Mesothelial cell of epicardium (in vitro differentiated cells): ENCODE data around the gene RFC1. TPM values are rescaled to one million over a fixed set of nuclear protein-coding genes. Genes with fewer than 3 reads are reported as not detected.
A peak's percentile ranks its signal among the peaks of the same experiment; 100 is the strongest.

Experiments used
- DNase-seq, 2 experiments: peaks; one replicate each; pipeline ENCODE4 v3.0.0; 2021; ENCODE audit warnings: low spot score in 2 of 2; ENCODE audit not compliant: unreplicated experiment in 2 of 2
- H3K27ac Mint-ChIP-seq: 2 replicates; pipeline ENCODE4 v1.8.0; 2021; ENCODE audit warnings: mixed read lengths
- H3K27me3 Mint-ChIP-seq: 2 replicates; pipeline ENCODE4 v1.8.0; 2021; ENCODE audit warnings: low read depth, mixed read lengths
- H3K36me3 Mint-ChIP-seq: 2 replicates; pipeline ENCODE4 v1.8.0; 2021; ENCODE audit warnings: mixed read lengths
- H3K4me1 Mint-ChIP-seq: 2 replicates; pipeline ENCODE4 v1.8.0; 2021; ENCODE audit warnings: mixed read lengths
- H3K4me3 Mint-ChIP-seq: 2 replicates; pipeline ENCODE4 v1.8.0; 2021; ENCODE audit warnings: mild to moderate bottlenecking, moderate library complexity, mixed read lengths
- H3K9me3 Mint-ChIP-seq: 2 replicates; pipeline ENCODE4 v1.8.0; 2021; ENCODE audit warnings: mixed read lengths
- CTCF ChIP-seq: fragments of 200-600 bp; sonication (generic); IDR thresholded peaks from one replicate; pipeline ENCODE4 v1.5.0; 2021; ENCODE audit warnings: antibody characterized with exemption; ENCODE audit not compliant: unreplicated experiment
- total RNA-seq: library from RNA; stranded (reverse); gene quantifications from 3 replicates; pipeline ENCODE4 v1.2.1, GENCODE V29; 2021

RFC1 gene
- total RNA-seq, 1 donor from 2014 or later, result 53.7 TPM

- Mint-ChIP-seq H3K27ac (no peak overlapping the region), H3K36me3 (peaks cover 36% of the 10 kb centered on the region), H3K4me3 (no peak overlapping the region), H3K27me3 (no peaks in the 10 kb centered on the region), H3K9me3 (peaks cover 8% of the 10 kb centered on the region), H3K4me1 (peaks cover 10% of the 10 kb centered on the region)
- DNase-seq, result no peak
- no peak for TF ChIP-seq CTCF
Measured at GRCh38 chr4:39348371-39349315, 17.5 kb downstream of the RFC1 start.

GRCh38 chr4:39346856-39347519 lies 19.2 kb downstream of the RFC1 start:
- H3K27ac Mint-ChIP-seq, result no peak overlapping the region
- no peaks in the 10 kb centered on the region for H3K27me3 Mint-ChIP-seq
- H3K4me1 Mint-ChIP-seq, result no peaks in the 10 kb centered on the region
- no peak overlapping the region for H3K4me3 Mint-ChIP-seq
- H3K36me3 Mint-ChIP-seq, result peaks cover 42% of the 10 kb centered on the region
- TF ChIP-seq CTCF, result no peak
- H3K9me3 Mint-ChIP-seq, result peaks cover 8% of the 10 kb centered on the region
- no peak for DNase-seq

DNA sequence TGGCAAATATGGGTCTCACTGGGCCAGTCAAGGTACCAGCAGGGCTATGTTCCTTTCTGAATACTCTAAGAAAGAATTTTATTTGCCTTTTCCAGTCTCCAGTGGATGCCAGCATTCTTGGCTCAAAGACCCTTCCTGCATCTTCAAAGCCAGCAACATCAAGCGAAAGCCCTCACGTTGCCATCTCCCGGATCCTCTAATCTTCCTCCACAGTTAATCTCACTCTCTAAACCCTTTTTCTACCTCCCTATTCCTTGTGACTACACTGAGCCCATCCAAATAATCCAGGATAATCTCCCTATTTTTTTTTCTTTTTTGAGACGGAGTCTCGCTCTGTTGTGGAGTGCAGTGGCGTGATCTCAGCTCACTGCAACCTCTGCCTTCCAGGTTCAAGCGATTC lies 23.4 kb downstream of the RFC1 start:
- Mint-ChIP-seq H3K27me3 (no peaks in the 10 kb centered on the region), H3K27ac (no peak overlapping the region), H3K4me1 (no peaks in the 10 kb centered on the region), H3K9me3 (peaks cover 5% of the 10 kb centered on the region), H3K4me3 (no peak overlapping the region), H3K36me3 (peaks cover 39% of the 10 kb centered on the region)
- TF ChIP-seq CTCF, result no peak
- DNase-seq, result no peak

- no peak for DNase-seq
- no peaks in the 10 kb centered on the region for H3K4me1 Mint-ChIP-seq
- H3K27me3 Mint-ChIP-seq, result no peaks in the 10 kb centered on the region
- H3K36me3 Mint-ChIP-seq, result peaks cover 30% of the 10 kb centered on the region
- peaks cover 5% of the 10 kb centered on the region for H3K9me3 Mint-ChIP-seq
- peak overlapping the region; percentile 37 for H3K27ac Mint-ChIP-seq
- TF ChIP-seq CTCF, result no peak
- no peak overlapping the region for H3K4me3 Mint-ChIP-seq
Measured at GRCh38 chr4:39341075-39341725, 25.0 kb downstream of the RFC1 start.

GRCh38 chr4:39339968-39340367 lies 26.2 kb downstream of the RFC1 start:
- H3K9me3 Mint-ChIP-seq, result peaks cover 5% of the 10 kb centered on the region
- no peak for DNase-seq
- H3K27me3 Mint-ChIP-seq, result no peaks in the 10 kb centered on the region
- H3K4me1 Mint-ChIP-seq, result no peaks in the 10 kb centered on the region
- H3K27ac Mint-ChIP-seq, result no peak overlapping the region
- H3K36me3 Mint-ChIP-seq, result peaks cover 26% of the 10 kb centered on the region
- no peak overlapping the region for H3K4me3 Mint-ChIP-seq
- no peak for TF ChIP-seq CTCF
